ENCODE results near the gene ZMIZ1. TPM values are rescaled to one million over a fixed set of nuclear protein-coding genes. Genes with fewer than 3 reads are reported as not detected.

Gene ZMIZ1
- total and polyA plus RNA-seq, 7 experiments from 2014 or later = 1.8 to 57.2 (median 14.2) TPM

DNA sequence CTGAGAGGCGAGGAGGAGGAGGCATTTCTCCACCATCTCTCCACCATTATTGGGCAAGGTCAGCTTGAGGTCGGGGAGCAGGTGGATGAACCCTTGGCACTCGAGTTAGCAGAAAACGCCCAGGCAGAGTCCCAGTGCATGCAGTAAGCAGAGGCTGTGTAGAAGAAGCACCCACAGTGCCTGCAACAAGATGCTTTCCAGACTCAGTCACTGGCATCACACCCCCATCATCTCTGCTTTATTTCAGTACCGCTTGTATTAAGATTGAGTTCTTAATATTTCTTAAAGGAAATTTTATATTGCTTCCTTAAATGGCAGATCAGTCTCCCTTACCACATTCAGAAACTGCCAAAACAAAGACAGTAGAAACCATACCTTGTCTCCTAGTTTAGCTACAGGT is 156.2 kb downstream of the ZMIZ1 start:
- CTCF ChIA-PET = no interaction called here

DNA sequence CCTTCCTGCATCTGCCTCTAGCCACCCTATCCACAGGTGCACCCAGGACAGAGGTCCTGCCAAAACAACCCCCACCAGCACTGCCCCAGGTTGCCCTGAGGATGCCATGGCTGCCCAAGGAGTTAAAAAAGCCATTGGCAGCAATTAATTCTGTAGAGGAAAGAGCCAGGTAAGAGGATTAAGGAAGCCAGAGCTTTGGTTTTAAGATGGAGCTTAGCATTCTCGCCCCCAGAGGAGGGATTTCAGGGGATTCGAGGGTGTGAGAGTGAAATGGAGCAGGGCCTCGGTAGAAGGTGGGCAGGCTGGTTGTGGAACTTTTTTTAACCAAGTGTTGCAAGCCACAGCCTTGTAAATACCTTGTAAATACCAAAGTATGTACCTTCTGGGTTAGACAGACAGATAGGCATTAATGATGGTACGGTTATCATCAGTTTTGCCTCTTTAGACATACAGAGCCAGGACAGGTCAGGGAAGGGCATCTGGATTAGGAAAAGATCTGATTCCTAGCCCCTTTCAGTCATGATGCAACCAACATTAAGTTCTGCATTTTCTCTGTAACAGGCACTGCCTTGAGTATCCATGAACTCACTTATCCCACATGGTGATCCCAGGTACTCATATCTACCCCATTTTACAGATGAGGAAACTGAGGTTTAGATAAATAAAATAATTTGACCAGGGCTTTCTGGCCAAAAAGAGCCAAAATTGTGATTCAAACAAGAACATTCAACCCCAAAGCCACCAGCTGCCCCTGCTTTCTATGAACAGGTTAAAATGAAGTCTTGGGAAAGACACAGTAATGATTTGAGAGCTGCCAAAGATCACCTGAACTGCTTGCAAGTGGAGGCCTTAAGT is 157.9 kb downstream of the ZMIZ1 start:
- H3K9me3 ChIP-seq (ENCODE audit: control insufficient read depth in 2 of 3, low read length in 3 of 3) = no peaks in the 10 kb centered on the region
- ChIA-PET CTCF (no interaction called here), POLR2A (no interaction called here)
- Mint-ChIP-seq H3K27me3 (no peaks in the 10 kb centered on the region), H3K9me3 (no peaks in the 10 kb centered on the region), H3K36me3 (peaks cover 0 to 4% (median 0%) of the 10 kb centered on the region in 5 donors), H3K4me1 (no peaks in the 10 kb centered on the region), H3K4me3 (no peak overlapping the region), H3K27ac (no peak overlapping the region)
- intact Hi-C loops (cut with micrococcal nuclease) = no loop called here
- H3K27ac ChIP-seq (ENCODE audit: low read depth, low read length) = no peak overlapping the region
- DNase-seq (no peak), ATAC-seq (no peak)
- no peak overlapping the region for H3K4me3 ChIP-seq (ENCODE audit: low read length)
- peaks cover 0 to 19% (median 0%) of the 10 kb centered on the region in 3 experiments for H3K36me3 ChIP-seq (ENCODE audit: control insufficient read depth in 2 of 3, insufficient read depth in 3 of 3, low read length in 3 of 3)
- no peaks in the 10 kb centered on the region for H3K4me1 ChIP-seq (ENCODE audit: control insufficient read depth in 2 of 2, insufficient read depth in 2 of 2, low read length in 2 of 2)
- no peaks in the 10 kb centered on the region for H3K27me3 ChIP-seq (ENCODE audit: control insufficient read depth in 2 of 2, insufficient read depth in 2 of 2, low read length in 2 of 2)

More for the DNA sequence above, 156.2 kb downstream of the ZMIZ1 start:
- H3K27me3 ChIP-seq (ENCODE audit: control insufficient read depth in 2 of 2, insufficient read depth in 2 of 2, low read length in 2 of 2) = no peaks in the 10 kb centered on the region
- Mint-ChIP-seq H3K4me3 (no peak overlapping the region), H3K4me1 (no peaks in the 10 kb centered on the region), H3K27me3 (no peaks in the 10 kb centered on the region), H3K27ac (no peak overlapping the region), H3K36me3 (peaks cover 0 to 5% (median 0%) of the 10 kb centered on the region in 5 donors), H3K9me3 (no peaks in the 10 kb centered on the region)
- H3K9me3 ChIP-seq (ENCODE audit: control insufficient read depth in 2 of 3, low read length in 3 of 3) = no peaks in the 10 kb centered on the region
- peaks cover 0 to 24% (median 4%) of the 10 kb centered on the region in 3 experiments for H3K36me3 ChIP-seq (ENCODE audit: control insufficient read depth in 2 of 3, insufficient read depth in 3 of 3, low read length in 3 of 3)
- H3K4me3 ChIP-seq (ENCODE audit: low read length) = no peak overlapping the region
- DNase-seq (no peak), ATAC-seq (no peak)
- intact Hi-C loops (cut with micrococcal nuclease) = no loop called here
- POLR2A ChIA-PET = no interaction called here
- no peak overlapping the region for H3K27ac ChIP-seq (ENCODE audit: low read depth, low read length)
- no peaks in the 10 kb centered on the region for H3K4me1 ChIP-seq (ENCODE audit: control insufficient read depth in 2 of 2, insufficient read depth in 2 of 2, low read length in 2 of 2)

- Mint-ChIP-seq H3K4me3 (no peak overlapping the region), H3K36me3 (peaks cover 0 to 4% (median 0%) of the 10 kb centered on the region in 5 donors), H3K4me1 (no peaks in the 10 kb centered on the region), H3K9me3 (no peaks in the 10 kb centered on the region), H3K27ac (no peak overlapping the region), H3K27me3 (no peaks in the 10 kb centered on the region)
- Histone ChIP-seq H3K4me3 (ENCODE audit: low read length) (no peak overlapping the region), H3K27me3 (ENCODE audit: control insufficient read depth in 2 of 2, insufficient read depth in 2 of 2, low read length in 2 of 2) (no peaks in the 10 kb centered on the region), H3K27ac (ENCODE audit: low read depth, low read length) (no peak overlapping the region), H3K4me1 (ENCODE audit: control insufficient read depth in 2 of 2, insufficient read depth in 2 of 2, low read length in 2 of 2) (no peaks in the 10 kb centered on the region), H3K9me3 (ENCODE audit: control insufficient read depth in 2 of 3, low read length in 3 of 3) (no peaks in the 10 kb centered on the region), H3K36me3 (ENCODE audit: control insufficient read depth in 2 of 3, insufficient read depth in 3 of 3, low read length in 3 of 3) (peaks cover 0 to 9% (median 0%) of the 10 kb centered on the region in 3 experiments)
- intact Hi-C loops (cut with micrococcal nuclease) = no loop called here
- no peak for ATAC-seq
- CTCF ChIA-PET = interaction anchor here (0.6 kb wide), 1 partner anchor 20 kb away, joined by 3 read pairs; no protein-coding TSS in a partner anchor
- no peak for DNase-seq
- POLR2A ChIA-PET = no interaction called here
These were observed 160.3 kb downstream of the ZMIZ1 start for GRCh38 chr10:79229071-79229541.

GRCh38 chr10:79229830-79230327 is 161.1 kb downstream of the ZMIZ1 start:
- ChIA-PET POLR2A (no interaction called here), CTCF (no interaction called here)
- no peaks in the 10 kb centered on the region for H3K27me3 Mint-ChIP-seq
- intact Hi-C loops (cut with micrococcal nuclease) = no loop called here
- Histone ChIP-seq H3K27ac (ENCODE audit: low read depth, low read length) (no peak overlapping the region), H3K4me1 (ENCODE audit: control insufficient read depth in 2 of 2, insufficient read depth in 2 of 2, low read length in 2 of 2) (no peaks in the 10 kb centered on the region), H3K27me3 (ENCODE audit: control insufficient read depth in 2 of 2, insufficient read depth in 2 of 2, low read length in 2 of 2) (no peaks in the 10 kb centered on the region), H3K36me3 (ENCODE audit: control insufficient read depth in 2 of 3, insufficient read depth in 3 of 3, low read length in 3 of 3) (peaks cover 0 to 9% (median 0%) of the 10 kb centered on the region in 3 experiments), H3K4me3 (ENCODE audit: low read length) (no peak overlapping the region), H3K9me3 (ENCODE audit: control insufficient read depth in 2 of 3, low read length in 3 of 3) (no peaks in the 10 kb centered on the region)
- peaks cover 0 to 7% (median 0%) of the 10 kb centered on the region in 5 donors for H3K36me3 Mint-ChIP-seq
- no peaks in the 10 kb centered on the region for H3K9me3 Mint-ChIP-seq
- no peak overlapping the region for H3K27ac Mint-ChIP-seq
- DNase-seq (no peak), ATAC-seq (no peak)
- H3K4me3 Mint-ChIP-seq = no peak overlapping the region
- no peaks in the 10 kb centered on the region for H3K4me1 Mint-ChIP-seq

DNA sequence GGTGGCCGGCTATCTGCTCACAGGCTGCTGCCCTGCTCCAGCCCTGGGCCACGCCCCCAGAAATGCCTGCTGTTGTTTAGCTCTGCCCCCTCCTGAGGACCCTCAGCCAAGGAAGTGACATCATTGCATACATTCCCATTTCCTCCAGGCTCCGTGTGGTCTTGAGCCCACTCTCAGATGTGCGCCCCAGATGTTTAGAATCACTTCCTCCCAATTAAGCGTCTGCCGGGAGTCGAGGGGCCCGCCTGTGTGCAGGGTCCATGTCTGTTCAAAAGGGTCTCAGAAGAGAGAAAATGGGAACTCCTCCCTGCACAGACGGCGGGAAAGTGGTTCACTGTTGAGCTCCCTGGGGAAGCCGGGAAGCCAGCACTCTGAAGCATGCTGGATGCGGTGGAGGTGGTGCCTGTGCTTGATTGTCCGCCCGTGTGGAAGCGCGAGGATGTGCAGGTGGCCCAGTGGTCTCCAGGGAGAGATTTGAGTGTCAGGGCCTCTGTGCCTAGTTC is 161.6 kb downstream of the ZMIZ1 start:
- Histone ChIP-seq H3K27ac (ENCODE audit: low read depth, low read length) (no peak overlapping the region), H3K36me3 (ENCODE audit: control insufficient read depth in 2 of 3, insufficient read depth in 3 of 3, low read length in 3 of 3) (peaks cover 0 to 9% (median 0%) of the 10 kb centered on the region in 3 experiments), H3K9me3 (ENCODE audit: control insufficient read depth in 2 of 3, low read length in 3 of 3) (no peaks in the 10 kb centered on the region), H3K4me1 (ENCODE audit: control insufficient read depth in 2 of 2, insufficient read depth in 2 of 2, low read length in 2 of 2) (no peaks in the 10 kb centered on the region), H3K4me3 (ENCODE audit: low read length) (no peak overlapping the region), H3K27me3 (ENCODE audit: control insufficient read depth in 2 of 2, insufficient read depth in 2 of 2, low read length in 2 of 2) (no peaks in the 10 kb centered on the region)
- DNase-seq (no peak), ATAC-seq (no peak)
- H3K9me3 Mint-ChIP-seq = no peaks in the 10 kb centered on the region
- no peak overlapping the region for H3K27ac Mint-ChIP-seq
- CTCF ChIA-PET = interaction anchor here (0.5 kb wide), 1 partner anchor 22 kb away, joined by 3 read pairs; no protein-coding TSS in a partner anchor
- H3K36me3 Mint-ChIP-seq = peaks cover 0 to 7% (median 0%) of the 10 kb centered on the region in 5 donors
- intact Hi-C loops (cut with micrococcal nuclease) = no loop called here
- no peaks in the 10 kb centered on the region for H3K27me3 Mint-ChIP-seq
- POLR2A ChIA-PET = no interaction called here
- peaks cover 0 to 2% (median 0%) of the 10 kb centered on the region in 7 donors for H3K4me1 Mint-ChIP-seq
- no peak overlapping the region for H3K4me3 Mint-ChIP-seq

DNA sequence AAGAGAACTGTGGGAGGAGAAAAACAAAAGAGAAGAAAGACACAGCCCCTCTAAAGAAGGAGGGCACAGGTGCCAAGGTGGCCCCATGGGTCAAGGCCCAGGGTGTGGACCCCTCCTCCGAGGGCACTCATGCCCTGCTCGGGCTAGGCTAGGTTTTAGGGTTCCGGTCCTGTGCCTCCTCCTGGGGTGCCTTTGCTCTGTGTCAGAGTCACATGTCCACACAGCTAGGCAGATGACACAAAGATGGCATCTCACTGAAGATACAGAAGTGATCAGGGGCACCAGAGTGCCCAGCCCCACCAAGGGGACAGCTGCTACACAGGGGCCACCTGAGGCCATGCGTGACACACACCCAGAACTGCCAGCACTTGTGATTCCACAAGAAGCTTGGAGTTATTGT is 162.1 kb downstream of the ZMIZ1 start:
- H3K4me1 ChIP-seq (ENCODE audit: control insufficient read depth in 2 of 2, insufficient read depth in 2 of 2, low read length in 2 of 2) = no peaks in the 10 kb centered on the region
- peaks cover 0 to 6% (median 0%) of the 10 kb centered on the region in 3 experiments for H3K36me3 ChIP-seq (ENCODE audit: control insufficient read depth in 2 of 3, insufficient read depth in 3 of 3, low read length in 3 of 3)
- intact Hi-C loops (cut with micrococcal nuclease) = no loop called here
- H3K27ac ChIP-seq (ENCODE audit: low read depth, low read length) = no peak overlapping the region
- no peak for ATAC-seq
- Mint-ChIP-seq H3K36me3 (peaks cover 0 to 7% (median 0%) of the 10 kb centered on the region in 5 donors), H3K4me3 (no peak overlapping the region), H3K9me3 (no peaks in the 10 kb centered on the region), H3K4me1 (peaks cover 0 to 5% (median 0%) of the 10 kb centered on the region in 7 donors), H3K27me3 (no peaks in the 10 kb centered on the region), H3K27ac (no peak overlapping the region)
- DNase-seq = no peak
- H3K4me3 ChIP-seq (ENCODE audit: low read length) = no peak overlapping the region
- CTCF ChIA-PET = interaction anchor here (0.5 kb wide), 1 partner anchor 22 kb away, joined by 3 read pairs; no protein-coding TSS in a partner anchor
- H3K27me3 ChIP-seq (ENCODE audit: control insufficient read depth in 2 of 2, insufficient read depth in 2 of 2, low read length in 2 of 2) = no peaks in the 10 kb centered on the region
- POLR2A ChIA-PET = no interaction called here
- H3K9me3 ChIP-seq (ENCODE audit: control insufficient read depth in 2 of 3, low read length in 3 of 3) = no peaks in the 10 kb centered on the region
